ENCODE measurements around the gene CFAP90. TPM values are rescaled to one million over a fixed set of nuclear protein-coding genes. Genes with fewer than 3 reads are reported as not detected.

The CFAP90 gene
- total RNA-seq, 1 donor from 2014 or later: not detected

GRCh38 chr5:7828269-7828668 lies 22.7 kb downstream of the CFAP90 start:
- Mint-ChIP-seq H3K4me1 (peaks cover 21% of the 10 kb centered on the region), H3K27me3 (ENCODE audit: insufficient read depth, low read depth) (no peaks in the 10 kb centered on the region), H3K36me3 (no peaks in the 10 kb centered on the region), H3K4me3 (no peak overlapping the region), H3K27ac (no peak overlapping the region), H3K9me3 (no peaks in the 10 kb centered on the region)
- TF ChIP-seq EZH2 (IDR thresholded peaks at IDR 0.05) (no peak), EZH2phosphoT487 (IDR thresholded peaks at IDR 0.05) (no peak)
- TF ChIP-seq, protein P1, sequence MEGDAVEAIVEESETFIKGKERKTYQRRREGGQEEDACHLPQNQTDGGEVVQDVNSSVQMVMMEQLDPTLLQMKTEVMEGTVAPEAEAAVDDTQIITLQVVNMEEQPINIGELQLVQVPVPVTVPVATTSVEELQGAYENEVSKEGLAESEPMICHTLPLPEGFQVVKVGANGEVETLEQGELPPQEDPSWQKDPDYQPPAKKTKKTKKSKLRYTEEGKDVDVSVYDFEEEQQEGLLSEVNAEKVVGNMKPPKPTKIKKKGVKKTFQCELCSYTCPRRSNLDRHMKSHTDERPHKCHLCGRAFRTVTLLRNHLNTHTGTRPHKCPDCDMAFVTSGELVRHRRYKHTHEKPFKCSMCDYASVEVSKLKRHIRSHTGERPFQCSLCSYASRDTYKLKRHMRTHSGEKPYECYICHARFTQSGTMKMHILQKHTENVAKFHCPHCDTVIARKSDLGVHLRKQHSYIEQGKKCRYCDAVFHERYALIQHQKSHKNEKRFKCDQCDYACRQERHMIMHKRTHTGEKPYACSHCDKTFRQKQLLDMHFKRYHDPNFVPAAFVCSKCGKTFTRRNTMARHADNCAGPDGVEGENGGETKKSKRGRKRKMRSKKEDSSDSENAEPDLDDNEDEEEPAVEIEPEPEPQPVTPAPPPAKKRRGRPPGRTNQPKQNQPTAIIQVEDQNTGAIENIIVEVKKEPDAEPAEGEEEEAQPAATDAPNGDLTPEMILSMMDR (IDR thresholded peaks at IDR 0.05): no peak
- no peak overlapping the region for H2AFZ ChIP-seq (replicated peaks)
- no peak overlapping the region for H3K4me2 ChIP-seq
- no peak for DNase-seq (ENCODE audit: low spot score)
- H3K4me1 ChIP-seq: peaks cover 5% of the 10 kb centered on the region
- H3K27ac ChIP-seq: no peak overlapping the region
- H3F3A ChIP-seq (ENCODE audit: low read depth): no peaks in the 10 kb centered on the region
- H3K9ac ChIP-seq: no peak overlapping the region
- no peak overlapping the region for H3K4me3 ChIP-seq
- no peaks in the 10 kb centered on the region for H3K79me2 ChIP-seq (ENCODE audit: low read depth)
- no peaks in the 10 kb centered on the region for H3K9me3 ChIP-seq (ENCODE audit: low read depth)
- no peaks in the 10 kb centered on the region for H3K27me3 ChIP-seq
- no peaks in the 10 kb centered on the region for H4K20me1 ChIP-seq (ENCODE audit: low read depth)
- no peaks in the 10 kb centered on the region for H3K36me3 ChIP-seq

- Histone ChIP-seq H3F3A (ENCODE audit: low read depth) (no peaks in the 10 kb centered on the region), H3K4me1 (peaks cover 5% of the 10 kb centered on the region), H4K20me1 (ENCODE audit: low read depth) (no peaks in the 10 kb centered on the region), H3K79me2 (ENCODE audit: low read depth) (no peaks in the 10 kb centered on the region), H3K27me3 (no peaks in the 10 kb centered on the region), H3K9me3 (ENCODE audit: low read depth) (no peaks in the 10 kb centered on the region), H3K27ac (no peak overlapping the region), H2AFZ (replicated peaks) (no peak overlapping the region), H3K4me3 (no peak overlapping the region), H3K36me3 (no peaks in the 10 kb centered on the region), H3K4me2 (no peak overlapping the region), H3K9ac (no peak overlapping the region)
- no peak overlapping the region for H3K4me3 Mint-ChIP-seq
- TF ChIP-seq, protein P1 (IDR thresholded peaks at IDR 0.05): no peak
- TF ChIP-seq EZH2phosphoT487 (IDR thresholded peaks at IDR 0.05): no peak
- H3K27ac Mint-ChIP-seq: no peak overlapping the region
- peaks cover 21% of the 10 kb centered on the region for H3K4me1 Mint-ChIP-seq
- H3K36me3 Mint-ChIP-seq: no peaks in the 10 kb centered on the region
- H3K9me3 Mint-ChIP-seq: no peaks in the 10 kb centered on the region
- no peak for DNase-seq (ENCODE audit: low spot score)
- H3K27me3 Mint-ChIP-seq (ENCODE audit: insufficient read depth, low read depth): no peaks in the 10 kb centered on the region
Observed at GRCh38 chr5:7827610-7828009, 23.3 kb downstream of the CFAP90 start.

GRCh38 chr5:7825630-7826029 lies 25.3 kb downstream of the CFAP90 start:
- no peak overlapping the region for H3K4me2 ChIP-seq
- no peak overlapping the region for H3K4me3 ChIP-seq
- no peak overlapping the region for H3K9ac ChIP-seq
- no peaks in the 10 kb centered on the region for H3K9me3 ChIP-seq (ENCODE audit: low read depth)
- no peaks in the 10 kb centered on the region for H3K9me3 Mint-ChIP-seq
- TF ChIP-seq, protein P1 (IDR thresholded peaks at IDR 0.05): no peak
- no peak for TF ChIP-seq EZH2 (IDR thresholded peaks at IDR 0.05)
- no peak for TF ChIP-seq EZH2phosphoT487 (IDR thresholded peaks at IDR 0.05)
- no peaks in the 10 kb centered on the region for H3K79me2 ChIP-seq (ENCODE audit: low read depth)
- H3K27ac ChIP-seq: no peak overlapping the region
- H3K4me1 ChIP-seq: peaks cover 5% of the 10 kb centered on the region
- no peak overlapping the region for H3K4me3 Mint-ChIP-seq
- no peaks in the 10 kb centered on the region for H3K27me3 ChIP-seq
- H3F3A ChIP-seq (ENCODE audit: low read depth): no peaks in the 10 kb centered on the region
- H3K36me3 Mint-ChIP-seq: no peaks in the 10 kb centered on the region
- peaks cover 21% of the 10 kb centered on the region for H3K4me1 Mint-ChIP-seq
- H3K27me3 Mint-ChIP-seq (ENCODE audit: insufficient read depth, low read depth): no peaks in the 10 kb centered on the region
- H4K20me1 ChIP-seq (ENCODE audit: low read depth): no peaks in the 10 kb centered on the region
- no peak overlapping the region for H3K27ac Mint-ChIP-seq
- H2AFZ ChIP-seq (replicated peaks): no peak overlapping the region
- DNase-seq (ENCODE audit: low spot score): no peak
- H3K36me3 ChIP-seq: no peaks in the 10 kb centered on the region

Data from neural progenitor cell (in vitro differentiated cells).